Measurements from ENCODE around the gene PRF1. TPM values are rescaled to one million over a fixed set of nuclear protein-coding genes. Genes with fewer than 3 reads are reported as not detected.

PRF1 gene
- total and polyA plus RNA-seq, 2 of the 13 experiments (the other 11 are each of a cell fraction or from before 2014, with no cell fraction given), result 1.00 to 1.4 TPM

GRCh38 chr10:70650104-70650503 lies 47.6 kb upstream of the PRF1 start:
- Histone ChIP-seq H3K9me3 (ENCODE audit: low read length) (peaks cover 26% of the 10 kb centered on the region), H2AFZ (ENCODE audit: low read length) (no peak overlapping the region), H3K79me2 (ENCODE audit: insufficient read depth, low read length) (no peaks in the 10 kb centered on the region), H4K20me1 (ENCODE audit: insufficient read depth, low read length) (no peaks in the 10 kb centered on the region), H3K9ac (ENCODE audit: insufficient read depth, low read depth, low read length) (no peak overlapping the region), H3K27me3 (ENCODE audit: control insufficient read depth in 1 of 2, insufficient read depth in 2 of 2, low read length in 2 of 2) (no peaks in the 10 kb centered on the region), H3K4me3 (replicated peaks in 1 of 3; ENCODE audit: insufficient read depth in 1 of 3, low read depth in 2 of 3, low read length in 3 of 3) (no peak overlapping the region), H3K36me3 (replicated peaks in 1 of 2; ENCODE audit: control insufficient read depth in 1 of 2, insufficient read depth in 2 of 2, low read length in 2 of 2) (no peaks in the 10 kb centered on the region), H3K4me2 (ENCODE audit: low read depth, low read length) (no peak overlapping the region), H3K27ac (ENCODE audit: extremely low read length, insufficient read depth, low read length) (no peak overlapping the region), H3K4me1 (ENCODE audit: insufficient read depth, low read length) (0 out of 2 replicates have a peak, but pooled peaks cover 3% of the 10 kb centered on the region)
- CTCF ChIA-PET (ENCODE audit: low intra/inter-chr PET ratio, low total read pairs), result no interaction called here
- intact Hi-C loops (cut with micrococcal nuclease; ENCODE audit: unreplicated experiment) (no loop called here), in situ Hi-C loops (cut with HindIII; ENCODE audit: extremely low pct_ligation_motif_present, low pct_unique_long_range_greater_than_20kb) (no loop called here)
- FAIRE-seq, result no peak
- POLR2A ChIA-PET, result no interaction called here
- ATAC-seq, result no peak
- BruUV-seq (replicated peaks), result no TSS peak
- DNase-seq (ENCODE audit: low spot score), result no peak
- WGBS (ENCODE audit: low lambda C conversion rate), result 17% methylated on average over 3 of the region's 3 CpGs
- TF ChIP-seq SALL2 (CRISPR knock-in tag; IDR thresholded peaks at IDR 0.05) (no peak), SRSF9 (IDR thresholded peaks at IDR 0.05; ENCODE audit: borderline replicate concordance, insufficient read depth, low read depth, low read length, poor library complexity, severe bottlenecking) (no peak), RBM39 (IDR thresholded peaks at IDR 0.05; ENCODE audit: low read depth, low read length, poor library complexity, severe bottlenecking) (no peak), KLF16 (CRISPR knock-in tag; IDR thresholded peaks at IDR 0.05) (no peak), GTF2F1 (IDR thresholded peaks at IDR 0.05; ENCODE audit: low read length) (no peak), PBX2 (CRISPR knock-in tag; IDR thresholded peaks at IDR 0.05) (no peak), POLR2A (IDR thresholded peaks at IDR 0.05; ENCODE audit: insufficient read depth in 1 of 2, low read depth in 2 of 2, low read length in 2 of 2) (no peak), AGO2 (optimal IDR thresholded peaks at IDR 0.05; ENCODE audit: low read depth, low read length) (no peak), E2F1 (CRISPR knock-in tag; IDR thresholded peaks at IDR 0.05) (no peak), PAXIP1 (CRISPR knock-in tag; conservative IDR thresholded peaks at IDR 0.05) (no peak), ZNF430 (CRISPR knock-in tag; IDR thresholded peaks at IDR 0.05) (no peak), ZNF615 (CRISPR knock-in tag; IDR thresholded peaks at IDR 0.05; ENCODE audit: borderline replicate concordance) (no peak), MAZ (IDR thresholded peaks at IDR 0.05; ENCODE audit: borderline replicate concordance, low read depth, low read length) (no peak), MAZ (CRISPR knock-in tag; IDR thresholded peaks at IDR 0.05; ENCODE audit: low read depth) (no peak), ZNF740 (CRISPR knock-in tag; IDR thresholded peaks at IDR 0.05) (no peak)
- TF ChIP-seq, protein P1, sequence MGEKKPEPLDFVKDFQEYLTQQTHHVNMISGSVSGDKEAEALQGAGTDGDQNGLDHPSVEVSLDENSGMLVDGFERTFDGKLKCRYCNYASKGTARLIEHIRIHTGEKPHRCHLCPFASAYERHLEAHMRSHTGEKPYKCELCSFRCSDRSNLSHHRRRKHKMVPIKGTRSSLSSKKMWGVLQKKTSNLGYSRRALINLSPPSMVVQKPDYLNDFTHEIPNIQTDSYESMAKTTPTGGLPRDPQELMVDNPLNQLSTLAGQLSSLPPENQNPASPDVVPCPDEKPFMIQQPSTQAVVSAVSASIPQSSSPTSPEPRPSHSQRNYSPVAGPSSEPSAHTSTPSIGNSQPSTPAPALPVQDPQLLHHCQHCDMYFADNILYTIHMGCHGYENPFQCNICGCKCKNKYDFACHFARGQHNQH (CRISPR knock-in tag; IDR thresholded peaks at IDR 0.05), result no peak
- TF ChIP-seq, protein P2, sequence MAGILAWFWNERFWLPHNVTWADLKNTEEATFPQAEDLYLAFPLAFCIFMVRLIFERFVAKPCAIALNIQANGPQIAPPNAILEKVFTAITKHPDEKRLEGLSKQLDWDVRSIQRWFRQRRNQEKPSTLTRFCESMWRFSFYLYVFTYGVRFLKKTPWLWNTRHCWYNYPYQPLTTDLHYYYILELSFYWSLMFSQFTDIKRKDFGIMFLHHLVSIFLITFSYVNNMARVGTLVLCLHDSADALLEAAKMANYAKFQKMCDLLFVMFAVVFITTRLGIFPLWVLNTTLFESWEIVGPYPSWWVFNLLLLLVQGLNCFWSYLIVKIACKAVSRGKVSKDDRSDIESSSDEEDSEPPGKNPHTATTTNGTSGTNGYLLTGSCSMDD (CRISPR knock-in tag; IDR thresholded peaks at IDR 0.05), result no peak
